Endothelial cell of hepatic sinusoid (primary cell): Measurements from ENCODE around the gene SLX4.

Source experiments
- in situ Hi-C: cut with HindIII; loops from 2 replicates; pipeline ENCODE4 v1.10.0; 2017; ENCODE audit warnings: low sequenced_read_pairs

Gene SLX4

DNA sequence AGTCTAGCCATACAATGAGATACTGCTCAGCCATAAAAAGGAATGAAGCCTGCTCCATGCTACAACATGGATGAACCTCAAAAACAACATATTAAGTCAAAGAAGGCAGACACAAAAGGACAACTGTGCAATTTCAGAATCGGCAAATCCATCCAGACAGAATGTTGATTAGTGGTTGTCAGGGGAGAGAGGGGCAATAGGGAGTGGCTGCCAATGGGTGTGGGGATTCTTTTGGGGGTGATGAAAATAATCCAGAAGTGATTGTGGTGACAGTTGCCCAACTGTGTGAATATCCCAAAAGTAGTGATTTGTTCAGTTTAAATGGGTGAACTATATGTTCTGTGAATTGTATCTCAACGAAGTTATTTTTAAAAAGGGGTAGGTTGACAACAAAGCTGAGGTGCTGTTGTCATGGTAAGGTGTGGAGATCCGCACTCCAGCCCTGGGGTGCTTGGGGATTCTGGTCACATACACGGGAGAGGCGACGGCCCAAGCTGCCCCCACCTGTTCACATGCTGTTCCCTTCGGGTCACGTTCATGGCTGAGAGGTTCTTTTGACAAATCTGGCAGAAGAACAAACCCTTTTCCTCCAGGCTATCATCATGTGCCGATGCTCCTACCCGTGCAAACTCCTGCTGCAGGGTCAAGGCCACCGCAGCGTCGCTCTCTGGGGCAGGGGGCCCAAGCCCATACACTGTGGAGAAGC lies 9.6 kb downstream of the SLX4 start:
- in situ Hi-C loops, result loop anchor here (5.0 to 10.0 kb wide), 2 partner anchors 94 to 273 kb away; no protein-coding TSS in a partner anchor

DNA sequence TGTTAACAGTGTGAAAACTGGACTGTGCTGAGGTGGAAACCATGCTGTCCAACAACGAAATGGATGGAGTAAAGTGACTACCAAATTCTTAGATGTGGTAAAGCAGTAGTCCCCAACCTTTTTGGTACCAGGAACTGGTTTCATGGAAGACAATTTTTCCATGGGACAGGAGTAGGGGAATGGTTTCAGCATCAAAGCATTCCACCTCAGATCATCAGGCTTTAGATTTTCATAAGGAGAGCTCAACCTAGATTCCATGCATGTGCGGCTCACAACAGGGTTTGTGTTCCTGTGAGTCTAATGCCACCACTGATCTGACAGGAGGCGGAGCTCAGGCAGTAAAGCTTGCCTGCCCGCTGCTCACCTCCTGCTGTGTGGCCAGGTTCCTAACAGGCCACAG lies 11.5 kb downstream of the SLX4 start:
- in situ Hi-C loops, result loop anchor here (5.0 to 10.0 kb wide), 2 partner anchors 93 to 275 kb away; no protein-coding TSS in a partner anchor

DNA sequence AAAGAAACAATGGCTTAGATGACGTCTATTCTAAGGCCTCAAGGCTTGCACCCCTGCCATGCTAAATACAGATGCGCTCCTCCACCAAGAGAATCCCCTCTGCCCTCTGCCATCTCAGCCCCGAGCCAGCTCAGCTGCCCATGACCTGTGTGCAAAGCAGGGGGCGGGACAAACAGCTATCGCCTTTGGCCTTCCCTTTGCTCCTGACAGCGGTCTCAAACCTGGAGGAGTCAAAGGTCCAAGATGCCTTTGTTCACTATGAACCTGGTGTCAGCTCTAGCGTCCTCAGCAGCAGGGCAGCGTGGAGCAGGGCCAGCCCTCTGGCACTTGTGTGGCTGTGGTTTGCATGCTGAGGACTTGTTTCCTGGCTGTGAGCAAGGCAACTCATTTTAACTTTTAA lies 12.3 kb downstream of the SLX4 start:
- in situ Hi-C loops, result no loop called here

DNA sequence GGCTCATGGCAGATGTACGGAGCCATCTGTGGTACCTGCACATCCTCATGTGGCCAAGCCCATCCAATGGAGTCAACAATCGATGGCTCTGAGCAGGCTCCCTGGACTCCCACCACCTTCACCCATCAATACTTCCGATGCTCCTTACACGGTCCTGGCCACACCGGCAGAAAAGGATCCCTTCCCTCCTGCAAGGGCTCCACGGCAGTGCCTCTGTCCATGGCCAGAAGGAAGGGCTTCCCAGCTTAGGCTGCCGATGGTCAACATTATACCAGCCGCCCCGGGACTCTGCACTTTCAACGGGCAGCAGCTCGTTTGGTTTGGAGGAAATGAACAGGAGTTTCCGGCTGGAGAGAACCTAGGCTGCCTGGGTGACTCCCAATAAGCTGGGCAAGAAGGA lies 13.2 kb downstream of the SLX4 start:
- in situ Hi-C loops, result no loop called here

DNA sequence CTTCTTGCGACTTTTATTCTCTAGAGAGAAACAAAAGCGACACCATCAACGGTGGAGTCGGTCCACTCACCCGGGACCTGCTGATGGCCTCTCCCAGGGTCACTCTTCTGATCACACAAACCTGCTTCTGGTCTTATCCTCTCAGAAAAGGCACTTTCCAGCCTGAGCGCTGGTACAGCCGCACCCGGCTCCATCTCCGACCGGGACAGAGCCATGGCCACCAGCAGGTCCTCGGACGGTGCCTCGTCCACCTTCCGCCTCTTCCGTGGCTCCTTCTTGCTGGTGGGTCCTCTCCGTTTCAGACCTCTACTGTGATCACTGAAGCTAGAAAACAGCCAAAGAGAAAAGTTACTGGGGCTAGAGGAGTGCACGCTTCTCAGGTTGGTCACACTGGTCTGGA lies 13.7 kb downstream of the SLX4 start:
- in situ Hi-C loops, result no loop called here

DNA sequence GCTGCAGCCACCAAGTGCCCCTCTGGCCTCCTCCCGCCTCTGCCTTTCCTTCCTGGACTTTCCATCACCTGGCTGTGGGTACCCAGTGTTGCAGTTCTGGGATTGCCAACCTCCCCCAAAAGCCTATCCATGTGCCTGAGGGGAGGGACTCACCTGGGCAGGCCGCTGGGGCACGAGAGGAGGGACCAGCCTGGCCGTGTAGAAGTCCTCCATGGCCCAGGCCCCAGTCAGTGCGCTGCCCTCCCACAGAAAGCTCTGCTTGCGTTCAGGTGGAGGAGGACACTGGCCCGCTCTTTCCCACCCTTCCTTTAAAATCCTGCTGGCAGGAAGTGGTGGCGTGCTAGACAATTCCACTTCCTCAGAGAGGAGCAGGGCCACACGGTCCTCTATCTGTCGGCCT lies 14.2 kb downstream of the SLX4 start:
- in situ Hi-C loops, result no loop called here

DNA sequence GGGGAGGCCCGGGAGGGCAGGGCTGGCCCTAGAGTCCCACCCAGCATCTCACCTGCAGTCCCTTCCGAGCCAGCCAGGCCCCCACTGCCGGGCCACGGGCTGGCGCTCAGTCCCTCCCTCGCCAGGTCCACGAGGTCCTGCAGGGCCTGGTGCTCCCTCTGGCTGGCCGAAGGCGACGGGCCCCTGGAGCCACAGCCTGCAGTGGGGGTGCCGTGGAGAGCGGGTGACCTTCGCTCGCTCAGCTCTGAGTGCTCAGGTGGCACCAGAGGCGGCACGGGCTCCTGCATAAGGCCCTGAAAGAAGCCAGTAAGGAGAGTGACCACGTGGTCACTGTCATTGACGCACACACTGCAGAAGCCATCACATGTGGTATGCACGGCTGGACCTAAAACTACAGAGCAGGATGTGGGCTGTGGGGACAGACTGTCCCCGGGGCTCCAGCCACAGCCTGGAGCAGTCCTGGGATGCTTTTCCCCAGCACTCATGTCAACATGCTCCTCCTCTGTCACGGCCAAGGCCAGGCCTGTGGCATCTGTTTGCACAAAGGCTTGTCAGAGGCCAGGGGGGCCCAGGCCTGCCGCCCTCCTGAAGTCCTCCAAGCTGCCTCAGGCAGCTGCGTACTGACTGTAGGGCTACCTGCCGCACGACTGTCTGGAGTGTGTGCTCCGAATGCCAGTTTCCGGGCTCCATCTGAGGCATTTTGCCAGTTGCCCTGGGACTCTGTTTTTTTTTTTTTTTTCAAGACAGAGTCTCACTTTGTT lies 15.1 kb downstream of the SLX4 start:
- in situ Hi-C loops, result no loop called here

DNA sequence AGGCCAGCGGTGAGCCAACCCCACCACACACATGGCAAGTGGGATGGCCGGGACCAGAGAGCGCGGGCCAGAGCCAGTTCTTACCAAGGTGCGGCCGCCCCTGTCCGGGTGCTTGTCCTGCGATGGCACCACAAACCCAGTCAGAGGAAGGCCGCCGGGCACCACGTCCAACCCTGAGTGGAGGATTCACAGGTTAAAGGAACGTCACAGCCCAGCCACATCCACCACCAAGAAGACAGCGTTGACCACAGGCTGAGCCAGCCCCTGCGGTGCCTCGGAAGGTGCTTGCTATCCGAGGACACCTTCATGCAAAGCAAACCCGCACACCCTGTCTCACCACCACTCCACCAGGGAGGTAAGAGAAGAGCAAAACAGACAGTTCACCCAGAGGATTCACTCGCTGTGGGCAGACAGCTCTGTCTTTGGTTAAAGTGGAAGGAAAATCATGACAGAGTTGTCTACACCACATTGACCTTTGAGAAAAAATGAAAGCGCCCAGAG lies 15.8 kb downstream of the SLX4 start:
- in situ Hi-C loops, result no loop called here

DNA sequence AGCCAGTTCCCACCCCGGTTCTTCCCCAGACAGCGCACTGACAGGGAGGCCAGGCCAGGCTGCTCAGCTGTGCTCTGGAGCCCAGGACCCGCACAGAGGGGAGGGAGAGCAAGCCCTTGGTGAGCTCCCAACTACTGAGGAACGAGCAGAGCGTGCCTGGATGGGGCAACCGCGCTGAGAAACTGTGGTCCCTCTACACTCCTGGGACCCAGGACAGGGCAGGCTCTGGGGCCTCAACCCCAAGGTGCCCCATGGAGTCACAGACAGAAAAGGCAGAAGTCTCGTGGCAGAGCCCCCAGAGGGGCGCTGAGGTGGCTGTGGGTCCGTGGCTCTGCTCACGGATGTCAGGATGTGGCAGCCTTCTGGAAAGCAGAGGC lies 16.3 kb downstream of the SLX4 start:
- in situ Hi-C loops, result no loop called here

DNA sequence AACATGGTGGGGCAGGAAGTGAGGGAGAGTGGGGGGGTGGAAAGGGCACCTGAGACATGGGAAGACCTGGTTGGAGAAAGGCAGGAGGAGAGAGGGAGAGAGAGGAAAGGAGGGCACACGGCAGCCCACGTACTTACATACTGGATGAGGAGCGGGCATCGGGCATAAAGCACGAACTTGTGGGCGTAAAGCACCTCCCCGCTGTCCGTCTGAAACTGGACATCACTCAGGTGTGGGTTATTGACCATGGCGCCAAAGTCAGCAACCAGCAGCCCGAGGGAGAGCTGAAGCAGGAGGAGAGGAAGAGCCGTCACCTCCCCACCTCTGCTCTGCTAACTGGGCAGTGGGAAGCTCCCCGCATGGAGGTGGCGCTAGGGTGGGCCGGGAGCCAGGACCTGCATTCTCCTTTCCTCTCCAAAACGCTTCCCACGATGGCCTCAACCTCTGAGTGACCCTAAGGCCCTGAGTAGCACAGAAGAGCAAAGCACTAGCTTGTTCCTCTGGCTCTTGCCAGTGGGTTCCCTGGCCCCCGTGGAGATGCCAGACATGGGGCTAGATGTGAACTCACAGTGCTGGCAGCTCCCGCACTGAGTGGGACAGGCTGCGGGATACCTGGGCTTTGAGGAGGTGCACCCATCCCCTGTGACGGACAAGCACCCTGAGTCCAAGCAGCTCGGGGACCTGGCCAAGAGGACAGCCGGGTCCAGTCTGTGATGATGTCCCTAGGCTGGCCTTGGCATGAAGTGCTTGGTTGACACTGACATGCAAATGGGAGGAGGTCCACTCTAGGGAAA lies 16.9 kb downstream of the SLX4 start:
- in situ Hi-C loops, result no loop called here

DNA sequence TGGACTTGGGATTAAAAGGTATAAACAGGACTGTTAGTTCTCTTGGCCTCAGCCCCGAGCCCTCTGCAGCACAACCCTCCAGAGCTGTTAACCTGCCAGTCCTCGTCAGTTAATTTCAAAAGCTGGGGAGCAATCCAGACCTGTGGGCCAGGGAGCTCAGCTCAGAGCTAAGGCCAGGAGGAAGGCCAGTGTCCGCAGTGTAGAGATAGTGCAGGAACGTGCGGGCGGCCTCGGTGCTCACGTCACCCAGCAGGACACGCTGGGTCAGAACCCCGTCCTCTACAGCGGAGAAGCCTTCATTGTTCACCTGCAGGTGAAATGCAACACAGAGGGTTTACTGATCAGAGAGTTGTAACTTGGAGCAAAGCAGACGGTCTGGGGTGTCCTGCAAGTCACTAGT lies 18.8 kb downstream of the SLX4 start:
- in situ Hi-C loops, result no loop called here

DNA sequence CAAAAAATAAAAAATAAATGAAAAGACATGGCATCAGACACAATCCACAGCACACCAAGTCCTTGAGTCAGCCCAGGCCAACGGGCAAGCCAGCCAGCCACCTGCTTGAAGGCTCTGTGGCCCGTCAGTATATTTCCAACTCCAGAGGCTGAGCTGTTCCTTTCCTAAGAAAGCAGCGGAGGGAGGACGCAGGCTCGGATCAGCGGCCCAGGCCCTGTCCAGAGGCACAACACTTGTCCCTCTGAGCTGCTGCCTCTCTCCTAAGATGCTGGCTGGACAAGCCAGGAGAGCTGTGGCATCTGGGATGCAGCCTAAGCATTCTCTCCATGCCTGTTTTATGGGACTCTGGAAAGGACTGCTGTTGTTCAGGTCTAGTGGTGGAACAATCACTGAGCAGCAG lies 19.4 kb downstream of the SLX4 start:
- in situ Hi-C loops, result no loop called here

DNA sequence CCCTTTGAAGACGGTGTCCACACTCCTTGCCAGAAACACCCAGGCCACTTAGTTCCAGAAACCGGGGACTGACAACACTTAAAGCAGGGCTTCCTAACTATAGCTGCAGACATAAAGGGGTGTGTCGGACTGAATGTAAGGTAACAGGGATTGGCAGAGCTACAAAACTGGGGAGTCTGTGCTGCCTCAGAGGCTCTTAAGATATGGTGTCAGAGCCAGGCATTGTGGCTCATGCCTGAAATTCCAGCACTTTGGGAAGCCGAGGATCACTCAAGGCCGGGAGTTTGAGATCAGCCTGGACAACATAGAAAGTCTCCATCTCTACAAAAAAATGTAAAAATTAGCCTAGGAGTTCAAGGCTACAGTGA lies 20.0 kb downstream of the SLX4 start:
- in situ Hi-C loops, result no loop called here

DNA sequence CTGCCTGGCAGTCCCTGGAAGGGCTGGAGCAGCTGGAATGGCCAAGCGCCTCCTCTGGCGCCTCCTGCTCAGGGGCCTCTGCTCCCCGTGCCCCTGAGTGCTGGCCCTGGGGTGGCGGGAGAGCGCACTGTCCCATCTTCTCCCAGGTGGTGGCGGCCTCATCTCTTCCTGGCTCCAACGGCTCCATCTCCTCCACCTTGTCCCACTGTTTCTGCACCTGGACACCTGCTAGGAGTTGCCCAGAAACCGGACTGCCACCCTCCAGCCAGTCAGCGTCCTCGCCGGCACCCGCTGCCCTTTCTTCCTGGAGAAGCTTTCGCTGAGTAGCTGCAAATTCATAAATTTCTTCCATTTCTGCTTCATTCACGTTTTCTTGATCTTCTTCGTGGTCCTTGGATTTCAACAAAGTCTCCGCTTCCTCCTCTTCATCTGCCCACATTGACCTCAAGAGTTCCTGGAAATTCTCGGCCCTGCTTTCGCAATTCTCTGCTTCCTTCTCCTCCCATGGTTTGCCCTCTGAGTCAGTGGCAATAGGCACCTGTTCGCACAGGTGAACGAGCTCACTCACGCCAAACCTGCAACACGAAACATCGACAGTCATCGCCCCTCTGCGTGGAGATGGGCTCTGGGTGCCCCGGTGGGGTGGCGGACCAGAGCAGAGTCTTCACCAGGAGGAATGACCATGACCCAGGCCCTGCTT lies 20.5 kb downstream of the SLX4 start:
- in situ Hi-C loops, result no loop called here

DNA sequence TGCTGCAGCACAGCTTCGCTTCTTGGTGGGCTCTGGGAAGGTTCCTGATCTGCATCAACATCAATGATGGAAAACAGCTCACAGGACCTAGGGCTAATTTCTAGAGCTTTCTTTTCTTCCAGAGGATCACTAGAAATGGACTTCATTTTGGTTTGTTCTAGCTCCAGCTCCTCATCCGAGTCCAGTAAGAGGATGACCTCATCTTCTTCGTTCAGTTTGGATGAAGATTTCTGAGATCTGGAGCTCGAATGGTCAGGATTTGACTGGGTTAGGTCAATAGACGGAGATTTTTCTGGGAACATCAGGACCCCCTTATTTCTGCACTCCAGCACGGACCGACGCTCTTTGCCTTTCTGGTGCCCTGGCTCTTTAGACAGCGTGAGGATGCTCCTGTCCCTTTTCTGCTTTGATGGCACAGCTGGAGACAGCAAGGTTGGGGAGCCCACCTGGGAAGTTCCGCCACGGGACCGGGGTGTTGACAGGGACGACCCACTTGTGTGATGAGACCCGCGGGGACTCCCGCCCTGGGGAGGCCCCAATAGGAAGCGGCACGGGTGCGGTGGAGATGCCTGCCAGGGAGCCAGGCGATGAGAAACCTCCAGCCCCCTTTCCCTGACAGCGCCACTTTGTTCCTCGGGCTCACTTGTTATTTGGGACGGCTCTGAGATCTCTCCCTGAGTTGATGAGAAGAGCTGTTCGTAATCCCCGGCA lies 21.3 kb downstream of the SLX4 start:
- in situ Hi-C loops, result no loop called here

DNA sequence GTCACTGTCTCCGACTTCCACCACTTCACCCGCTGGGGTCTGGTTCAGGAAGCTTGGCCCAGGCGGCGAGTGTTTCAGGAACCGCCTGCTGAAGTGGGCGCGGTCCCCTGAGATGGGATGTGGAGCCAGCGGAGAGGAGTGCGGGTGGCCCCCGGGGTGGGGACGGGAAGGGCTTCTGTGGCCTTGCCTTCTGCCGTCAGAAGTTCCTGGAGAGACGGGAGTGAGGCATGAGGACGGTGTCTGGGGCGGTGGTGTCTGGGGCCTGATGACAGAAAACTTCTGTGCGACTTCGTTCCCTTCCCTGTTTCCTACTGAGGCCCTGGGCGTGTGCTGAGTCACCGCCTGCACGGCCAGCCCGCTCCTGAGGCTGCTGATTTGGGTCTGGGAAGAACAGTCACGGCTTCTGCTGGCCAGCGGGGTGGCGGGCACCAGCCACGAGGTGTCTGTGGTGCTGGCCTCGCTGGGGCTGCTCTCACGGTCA lies 21.9 kb downstream of the SLX4 start:
- in situ Hi-C loops, result no loop called here

DNA sequence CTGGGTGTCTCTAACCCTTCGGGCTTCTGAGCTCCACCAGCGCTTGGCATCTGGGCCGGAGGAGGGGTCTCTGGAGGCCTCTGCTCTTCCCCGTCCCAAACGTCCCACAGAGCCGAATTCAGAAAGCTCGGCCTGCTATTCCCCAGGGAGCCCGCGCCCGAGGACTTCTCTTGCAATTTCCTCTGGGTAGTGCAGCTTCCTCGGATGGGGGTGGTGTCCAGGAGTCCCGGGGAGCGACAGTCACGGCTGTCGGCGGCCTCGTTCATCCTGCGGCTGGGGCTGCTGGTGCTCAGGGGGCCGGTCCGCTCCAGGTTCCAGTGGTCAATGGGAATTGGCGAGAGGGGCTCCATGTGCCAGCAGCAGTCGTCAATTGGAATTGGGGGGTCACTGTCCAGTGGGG lies 22.4 kb downstream of the SLX4 start:
- in situ Hi-C loops, result no loop called here

DNA sequence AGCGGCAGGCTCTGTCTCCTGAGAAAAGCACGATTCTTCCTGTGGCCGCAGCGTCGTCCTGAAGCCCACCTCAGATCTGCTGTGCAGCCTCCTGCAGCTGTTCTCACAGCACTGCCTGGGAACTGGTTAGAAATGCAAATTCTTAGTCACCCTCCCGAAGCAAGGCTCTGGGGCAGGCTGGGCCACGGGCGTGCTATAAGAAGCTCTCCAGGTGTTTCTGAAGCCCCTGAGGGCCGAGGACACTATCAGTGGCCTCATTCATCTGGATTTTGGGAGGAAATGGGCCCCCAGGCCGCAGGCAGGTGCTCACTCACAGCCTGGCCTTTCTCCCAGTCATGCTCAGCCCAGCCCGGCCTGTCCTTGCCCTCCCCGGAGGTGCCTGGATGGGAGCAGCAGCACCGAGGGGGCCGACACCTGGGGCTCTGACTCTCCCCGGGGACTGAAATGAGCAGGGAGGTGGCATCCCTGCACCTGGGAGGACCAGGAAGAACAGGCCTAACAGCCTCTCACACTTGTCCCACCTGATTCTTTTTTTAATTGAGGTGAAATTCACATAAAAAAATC lies 23.8 kb downstream of the SLX4 start:
- in situ Hi-C loops, result no loop called here

DNA sequence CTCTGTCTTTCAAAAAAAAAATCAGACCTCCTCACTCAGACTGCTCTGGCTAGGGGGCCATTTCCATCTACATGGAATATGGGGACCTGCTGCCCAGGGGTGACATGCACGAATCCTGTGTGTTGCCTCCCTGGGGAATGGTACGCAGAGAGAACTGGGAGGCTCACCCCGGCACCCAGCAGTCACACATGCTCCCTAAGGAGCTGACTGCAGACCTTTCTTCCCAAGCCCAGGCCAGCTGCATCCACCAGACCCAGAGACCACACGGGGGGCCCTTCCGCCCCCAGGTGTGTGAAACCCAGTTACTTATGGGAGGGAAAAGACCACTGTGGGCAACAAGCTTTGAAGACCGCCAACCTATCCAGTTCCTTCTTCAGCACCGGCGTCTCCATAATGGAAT lies 27.0 kb downstream of the SLX4 start:
- in situ Hi-C loops, result no loop called here
